ENCODE measurements around the gene NR2C2.

The NR2C2 gene

GRCh38 chr3:15065550-15066007 is 118.2 kb downstream of the NR2C2 start:
- DNase-seq = no peak

GRCh38 chr3:15066467-15066866 is 119.1 kb downstream of the NR2C2 start:
- DNase-seq = no peak

- DNase-seq = no peak
Observed at GRCh38 chr3:15069441-15069840, 122.1 kb downstream of the NR2C2 start.

- DNase-seq = no peak
Observed at GRCh38 chr3:15071699-15072098, 124.3 kb downstream of the NR2C2 start.

GRCh38 chr3:15074500-15074899 is 127.1 kb downstream of the NR2C2 start:
- DNase-seq = no peak

GRCh38 chr3:15079091-15079490 is 131.7 kb downstream of the NR2C2 start:
- no peak for DNase-seq

GRCh38 chr3:15081960-15082664 is 134.7 kb downstream of the NR2C2 start:
- DNase-seq = no peak

- DNase-seq = no peak
Observed at GRCh38 chr3:15083252-15083651, 135.9 kb downstream of the NR2C2 start.

- no peak for DNase-seq
Observed at GRCh38 chr3:15086263-15086662, 138.9 kb downstream of the NR2C2 start.

- no peak for DNase-seq
Observed at GRCh38 chr3:15086699-15087098, 139.3 kb downstream of the NR2C2 start.

- DNase-seq = no peak
Observed at GRCh38 chr3:15089201-15089600, 141.8 kb downstream of the NR2C2 start.

- DNase-seq = no peak
Observed at GRCh38 chr3:15091575-15091974, 144.2 kb downstream of the NR2C2 start.

- no peak for DNase-seq
Observed at GRCh38 chr3:15092686-15093085, 145.3 kb downstream of the NR2C2 start.

GRCh38 chr3:15094187-15094875 is 146.9 kb downstream of the NR2C2 start:
- DNase-seq = no peak

GRCh38 chr3:15096046-15096445 is 148.7 kb downstream of the NR2C2 start:
- no peak for DNase-seq

- DNase-seq = no peak
Observed at GRCh38 chr3:15097891-15098290, 150.5 kb downstream of the NR2C2 start.

All from NCI-H524 (cell line).